ENCODE results near the gene GNB3.

DNA sequence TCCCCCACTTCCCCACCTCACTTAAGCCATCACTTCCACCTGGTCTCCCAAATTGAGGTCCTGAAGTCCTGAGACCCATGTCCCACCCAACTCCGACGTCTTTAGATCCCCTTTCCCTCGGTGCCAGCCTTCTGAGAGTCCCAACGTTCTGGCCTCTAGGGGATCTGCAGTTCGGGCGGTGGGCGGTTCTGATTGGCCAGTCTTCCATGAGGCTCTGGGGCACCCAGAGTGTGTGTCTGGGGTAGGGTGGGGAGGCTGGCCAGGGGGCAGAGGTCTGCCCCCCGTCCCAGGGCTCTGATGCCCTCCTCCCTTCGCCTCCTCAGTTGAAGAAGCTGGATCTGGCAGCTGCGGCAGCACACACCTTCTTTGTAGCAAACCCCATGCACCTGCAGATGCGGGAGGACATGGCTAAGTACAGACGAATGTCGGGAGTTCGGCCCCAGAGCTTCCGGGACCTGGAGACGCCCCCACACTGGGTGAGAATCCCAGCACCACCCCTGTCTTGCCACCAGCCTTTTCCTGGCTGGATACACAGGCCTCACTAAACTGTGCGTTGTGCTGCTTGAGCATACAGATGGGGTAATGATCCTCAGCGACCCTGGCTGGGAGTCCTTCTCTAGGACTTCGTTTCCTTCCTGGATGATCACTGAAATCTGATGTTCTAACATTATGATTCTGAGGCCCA is 11.0 kb upstream of the GNB3 start:
- TF ChIP-seq, protein P1, sequence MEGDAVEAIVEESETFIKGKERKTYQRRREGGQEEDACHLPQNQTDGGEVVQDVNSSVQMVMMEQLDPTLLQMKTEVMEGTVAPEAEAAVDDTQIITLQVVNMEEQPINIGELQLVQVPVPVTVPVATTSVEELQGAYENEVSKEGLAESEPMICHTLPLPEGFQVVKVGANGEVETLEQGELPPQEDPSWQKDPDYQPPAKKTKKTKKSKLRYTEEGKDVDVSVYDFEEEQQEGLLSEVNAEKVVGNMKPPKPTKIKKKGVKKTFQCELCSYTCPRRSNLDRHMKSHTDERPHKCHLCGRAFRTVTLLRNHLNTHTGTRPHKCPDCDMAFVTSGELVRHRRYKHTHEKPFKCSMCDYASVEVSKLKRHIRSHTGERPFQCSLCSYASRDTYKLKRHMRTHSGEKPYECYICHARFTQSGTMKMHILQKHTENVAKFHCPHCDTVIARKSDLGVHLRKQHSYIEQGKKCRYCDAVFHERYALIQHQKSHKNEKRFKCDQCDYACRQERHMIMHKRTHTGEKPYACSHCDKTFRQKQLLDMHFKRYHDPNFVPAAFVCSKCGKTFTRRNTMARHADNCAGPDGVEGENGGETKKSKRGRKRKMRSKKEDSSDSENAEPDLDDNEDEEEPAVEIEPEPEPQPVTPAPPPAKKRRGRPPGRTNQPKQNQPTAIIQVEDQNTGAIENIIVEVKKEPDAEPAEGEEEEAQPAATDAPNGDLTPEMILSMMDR (IDR thresholded peaks at IDR 0.05; ENCODE audit: low read length) = 0 out of 2 replicates have a peak, but pooled peaks have one; percentile 4
- TF ChIP-seq EZH2 (optimal IDR thresholded peaks at IDR 0.05; ENCODE audit: low read depth, low read length) = no peak
